IPS-NIHi11 (cell line): Measurements from ENCODE around the gene TNXB.
"Not testable (repeated sequence)": the region's sequence is repeated elsewhere in the genome, so short reads cannot be mapped to it uniquely, and the experiment has no call there.

ENCODE experiments used
- DNase-seq: peaks from one replicate; pipeline ENCODE4 v3.0.0; 2012; ENCODE audit warnings: mixed read lengths, low spot score

TNXB gene

DNA sequence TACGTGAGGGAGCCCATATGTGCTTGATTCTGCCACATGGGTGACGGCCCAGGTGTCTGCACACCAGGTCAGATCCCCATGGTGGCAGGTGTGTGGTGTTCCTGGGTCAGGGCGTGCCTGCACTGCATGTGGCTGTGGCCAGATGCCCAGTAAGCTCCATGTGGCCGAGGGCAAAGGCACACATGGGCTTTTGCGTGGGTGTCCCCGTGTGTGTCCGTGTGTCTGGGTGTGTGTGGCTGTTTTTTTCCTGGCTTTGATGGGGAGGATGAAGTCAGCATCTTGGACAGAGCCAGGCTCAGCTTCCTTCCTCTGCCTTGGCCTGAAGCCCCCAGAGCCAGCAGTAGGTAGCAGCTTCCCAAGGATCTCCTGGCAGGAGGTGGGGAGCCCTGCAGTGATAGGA is 1.5 kb upstream of the TNXB start:
- DNase-seq: no peak

DNA sequence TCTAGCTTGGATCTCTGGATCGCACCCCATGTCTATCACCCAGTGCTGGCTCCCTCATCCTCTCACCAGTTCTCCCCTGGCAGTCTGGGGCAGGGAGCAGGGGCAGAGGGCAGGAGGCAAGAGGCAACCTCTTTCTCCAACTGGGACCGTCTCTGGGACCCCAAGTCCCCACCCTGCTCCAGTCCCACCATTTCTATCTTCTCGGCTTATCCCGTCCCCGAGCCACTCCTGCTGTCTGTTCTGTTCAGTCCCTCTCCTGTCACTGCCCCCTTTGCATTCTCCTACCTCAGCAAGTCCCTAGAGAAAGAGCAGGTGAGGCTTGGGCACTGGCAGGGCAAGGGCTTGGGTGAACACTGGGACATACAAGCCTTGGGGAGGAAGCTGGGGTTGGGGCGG is 625 bp upstream of the TNXB start:
- DNase-seq: no peak

DNA sequence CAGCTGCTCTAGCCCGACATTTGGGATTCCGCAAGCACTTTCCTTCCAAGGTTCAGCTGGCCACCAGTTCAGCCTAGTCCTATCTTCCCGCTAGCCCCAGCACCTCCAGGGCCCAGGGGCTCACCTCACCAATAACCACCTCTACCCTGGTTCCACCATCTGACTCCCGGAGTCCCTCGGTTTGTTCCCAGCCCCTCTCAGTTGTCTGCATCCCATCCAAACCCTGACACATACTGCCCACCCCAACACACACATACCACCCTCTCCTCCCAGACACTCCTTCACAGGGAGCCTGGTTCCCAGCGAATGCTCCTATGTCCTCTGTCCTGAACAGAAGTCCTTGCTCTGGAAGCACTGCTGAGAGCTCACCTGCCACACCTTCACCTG is 418 bp downstream of the TNXB start:
- no peak for DNase-seq

DNA sequence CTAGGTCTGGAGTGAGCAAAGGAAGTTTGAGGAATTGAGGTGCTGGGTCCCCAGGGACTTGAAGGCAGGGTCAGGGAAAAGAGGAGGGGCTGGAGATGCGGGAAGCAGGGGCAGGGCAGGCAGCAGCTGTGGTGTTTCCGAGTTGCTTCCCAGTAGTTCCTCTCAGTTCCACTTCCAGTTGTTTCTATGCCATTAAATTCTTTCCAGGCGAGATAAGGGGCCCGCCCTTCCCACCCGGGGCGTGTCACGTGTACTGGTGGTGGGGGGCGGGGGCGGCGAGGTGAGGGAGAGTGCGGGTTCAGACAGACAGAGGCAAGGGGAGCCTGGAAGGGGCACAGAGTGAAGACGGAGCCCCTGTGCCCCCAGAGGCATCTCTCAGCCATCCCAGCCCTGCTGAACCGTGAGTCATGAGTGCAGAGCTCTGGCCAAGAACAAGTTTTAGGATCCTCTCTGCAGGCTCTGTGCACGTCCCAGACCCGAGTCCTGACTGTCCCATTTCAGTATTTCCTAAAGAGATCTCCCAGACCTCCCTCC is 977 bp downstream of the TNXB start:
- no peak for DNase-seq

DNA sequence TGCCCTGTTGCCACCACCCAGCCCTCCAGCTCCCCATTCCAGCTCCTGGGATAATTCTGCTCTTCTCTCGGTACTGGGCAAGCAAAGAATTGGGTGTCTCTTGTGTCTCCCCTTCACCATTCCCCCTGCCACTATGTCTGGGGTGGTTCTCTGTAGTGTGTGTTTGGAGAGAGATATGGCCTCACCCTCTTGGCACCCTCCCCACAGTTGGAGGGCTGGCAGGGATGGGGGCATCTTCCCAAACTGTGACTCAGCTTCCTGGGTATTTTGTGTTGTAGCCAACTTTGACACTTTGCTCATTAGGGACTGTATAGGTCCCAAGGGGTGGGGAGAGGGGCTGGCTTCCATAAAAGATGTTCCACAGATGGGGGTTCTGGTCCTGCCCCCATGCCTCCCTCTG is 1.7 kb downstream of the TNXB start:
- no peak for DNase-seq

DNA sequence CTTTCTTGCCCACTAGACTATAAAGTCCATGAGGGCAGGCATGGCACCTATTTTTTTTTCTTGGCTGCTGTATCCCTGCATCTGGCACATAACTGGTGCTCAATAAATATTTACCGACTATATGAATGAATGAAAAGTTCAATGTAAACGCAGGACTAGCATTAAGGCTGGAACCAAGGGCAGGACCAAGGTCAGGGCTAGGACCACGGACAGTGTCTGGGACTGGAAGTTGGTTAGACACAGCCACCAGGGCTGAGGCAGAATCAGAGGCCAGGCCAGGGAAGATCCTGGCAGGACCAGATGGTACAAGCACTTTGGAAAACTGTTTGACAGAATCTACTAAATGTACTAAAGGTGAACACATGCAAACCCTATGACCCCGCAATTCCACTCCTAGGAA is 3.7 kb downstream of the TNXB start:
- DNase-seq: no peak

DNA sequence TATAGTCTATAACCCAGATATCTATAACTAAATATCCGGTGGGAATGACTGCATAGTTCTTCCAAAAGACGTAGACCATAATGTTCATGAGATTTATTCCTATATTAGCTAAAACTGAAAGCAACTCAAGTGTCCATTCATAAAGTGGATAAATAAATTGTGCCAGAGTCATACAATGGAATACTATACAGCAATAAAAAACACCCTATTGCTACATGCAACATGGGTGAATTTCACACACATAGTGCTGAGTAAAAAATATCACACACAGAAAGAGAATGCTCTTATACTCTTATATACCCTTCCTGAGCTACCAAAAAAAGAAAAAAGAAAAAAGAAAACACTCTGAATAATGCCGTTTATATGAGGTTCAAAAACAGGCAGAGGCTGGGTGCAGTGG is 6.9 kb downstream of the TNXB start:
- DNase-seq: no peak

DNA sequence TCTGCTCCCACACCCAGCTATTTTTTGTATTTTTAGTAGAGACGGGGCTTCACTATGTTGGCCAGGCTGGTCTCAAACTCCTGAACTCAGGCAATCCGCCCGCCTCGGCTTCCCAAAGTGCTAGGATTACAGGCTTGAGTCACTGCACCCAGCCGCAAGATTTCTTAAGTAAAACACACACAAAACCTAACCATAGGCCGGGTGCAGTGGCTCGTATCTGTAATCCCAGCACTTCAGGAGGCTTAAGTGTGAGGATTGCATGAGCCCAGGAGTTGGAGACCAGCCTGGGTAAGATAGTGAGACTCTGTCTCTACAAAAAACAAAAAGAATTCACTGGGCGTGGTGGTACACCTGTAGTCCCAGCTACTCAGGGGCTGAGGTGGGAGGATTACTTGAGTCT is 8.9 kb downstream of the TNXB start:
- not testable (repeated sequence) for DNase-seq

DNA sequence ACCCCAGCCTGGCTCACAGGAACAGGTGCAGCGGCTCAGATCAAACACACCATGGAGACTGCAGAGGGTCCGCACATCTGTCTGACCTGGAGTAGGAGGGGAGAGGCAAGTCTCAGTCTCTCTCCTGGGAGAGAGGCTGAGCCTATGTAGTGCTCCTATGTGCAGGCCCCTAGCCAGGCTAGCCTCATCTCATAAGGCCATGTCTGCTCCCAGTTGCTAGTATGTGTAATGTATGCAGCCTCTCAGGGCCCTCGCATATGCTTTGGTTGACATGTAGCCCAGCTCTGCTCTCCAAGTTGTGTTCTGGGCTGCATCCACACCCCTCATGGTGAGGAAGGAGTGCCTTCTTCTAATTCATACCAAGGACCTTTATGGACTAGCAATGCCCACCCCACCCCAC is 11.8 kb downstream of the TNXB start:
- DNase-seq: no peak

DNA sequence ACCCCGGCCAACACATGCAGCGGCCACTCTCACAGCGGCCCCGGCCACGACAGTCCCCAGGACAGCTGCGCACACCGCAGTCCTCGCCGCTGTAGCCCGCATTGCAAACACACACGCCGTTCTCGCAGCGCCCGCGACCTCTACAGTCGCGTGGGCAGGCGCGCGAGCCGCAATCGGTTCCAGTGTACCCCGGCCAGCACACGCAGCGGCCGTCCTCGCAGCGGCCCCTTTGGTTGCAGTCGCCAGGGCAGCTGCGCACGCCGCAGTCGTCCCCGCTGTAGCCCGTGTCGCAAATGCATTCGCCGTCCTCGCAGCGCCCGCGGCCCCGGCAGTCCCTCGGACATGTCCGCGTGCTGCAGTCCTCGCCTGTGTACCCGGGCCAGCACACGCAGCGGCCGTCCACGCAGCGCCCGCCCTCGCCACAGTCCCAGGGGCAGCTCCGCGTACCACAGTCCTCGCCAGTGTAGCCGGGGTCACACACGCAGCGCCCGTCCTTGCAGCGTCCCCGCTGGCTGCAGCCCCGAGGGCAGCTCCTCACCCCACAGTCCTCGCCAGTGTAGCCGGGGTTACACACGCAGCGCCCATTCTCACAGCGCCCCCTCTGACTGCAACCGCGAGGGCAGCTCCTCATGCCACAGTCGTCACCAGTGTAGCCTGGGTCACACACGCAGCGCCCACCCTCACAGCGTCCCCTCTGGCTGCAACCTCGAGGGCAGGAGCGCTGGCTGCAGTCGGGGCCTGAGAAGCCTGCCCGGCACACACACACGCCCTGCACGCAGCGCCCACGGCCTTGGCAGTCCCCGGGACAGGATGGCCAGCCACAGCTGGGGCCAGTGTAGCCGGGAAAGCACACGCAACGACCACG is 12.5 kb downstream of the TNXB start:
- peak; percentile 70 for DNase-seq

DNA sequence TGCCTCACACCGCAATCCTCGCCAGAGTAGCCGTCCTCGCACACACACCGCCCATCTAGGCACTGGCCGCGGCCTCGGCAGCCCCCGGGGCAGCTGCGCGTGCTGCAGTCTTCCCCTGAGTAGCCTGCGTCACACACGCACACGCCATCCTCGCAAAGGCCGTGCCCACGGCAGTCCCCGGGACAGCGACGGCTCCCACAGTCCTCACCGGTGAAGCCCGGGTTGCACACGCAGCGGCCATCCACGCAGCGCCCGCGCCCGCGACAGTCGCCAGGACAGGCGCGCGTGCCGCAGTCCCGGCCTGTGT is 13.1 kb downstream of the TNXB start:
- no peak for DNase-seq

DNA sequence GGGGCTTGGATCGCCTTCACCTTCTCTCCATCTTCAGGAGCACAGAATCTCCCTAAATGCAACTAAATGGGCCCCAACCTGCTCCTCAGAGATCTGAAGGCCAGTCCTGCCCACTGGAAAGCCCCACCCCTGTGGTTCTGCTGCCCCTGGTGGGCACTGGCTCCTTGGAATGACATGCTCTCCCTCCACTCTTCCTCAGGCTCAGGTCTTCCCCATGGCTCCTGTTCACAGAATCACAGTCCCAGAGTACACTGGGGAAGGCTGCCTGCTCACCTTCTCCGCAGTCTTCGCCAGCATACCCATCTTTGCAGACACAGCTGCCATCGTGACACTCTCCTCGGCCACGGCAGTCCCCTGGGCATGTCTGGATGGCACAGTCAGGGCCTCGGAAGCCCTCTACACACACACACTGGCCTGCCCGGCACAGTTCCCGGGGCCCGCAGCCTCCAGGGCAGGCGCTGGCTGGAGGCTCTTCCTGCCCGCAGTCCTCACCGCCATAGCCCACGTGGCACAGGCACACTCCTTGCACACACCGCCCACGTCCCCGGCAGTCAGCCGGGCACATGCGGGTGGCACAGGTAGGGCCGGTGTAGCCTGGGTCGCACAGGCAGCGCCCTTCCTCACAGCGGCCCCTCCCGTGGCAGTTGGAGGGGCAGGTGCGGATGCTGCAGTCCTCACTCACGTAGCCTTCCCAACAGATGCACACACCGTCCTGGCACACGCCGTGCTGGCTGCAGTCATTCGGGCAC is 13.6 kb downstream of the TNXB start:
- peak; percentile 51 for DNase-seq

DNA sequence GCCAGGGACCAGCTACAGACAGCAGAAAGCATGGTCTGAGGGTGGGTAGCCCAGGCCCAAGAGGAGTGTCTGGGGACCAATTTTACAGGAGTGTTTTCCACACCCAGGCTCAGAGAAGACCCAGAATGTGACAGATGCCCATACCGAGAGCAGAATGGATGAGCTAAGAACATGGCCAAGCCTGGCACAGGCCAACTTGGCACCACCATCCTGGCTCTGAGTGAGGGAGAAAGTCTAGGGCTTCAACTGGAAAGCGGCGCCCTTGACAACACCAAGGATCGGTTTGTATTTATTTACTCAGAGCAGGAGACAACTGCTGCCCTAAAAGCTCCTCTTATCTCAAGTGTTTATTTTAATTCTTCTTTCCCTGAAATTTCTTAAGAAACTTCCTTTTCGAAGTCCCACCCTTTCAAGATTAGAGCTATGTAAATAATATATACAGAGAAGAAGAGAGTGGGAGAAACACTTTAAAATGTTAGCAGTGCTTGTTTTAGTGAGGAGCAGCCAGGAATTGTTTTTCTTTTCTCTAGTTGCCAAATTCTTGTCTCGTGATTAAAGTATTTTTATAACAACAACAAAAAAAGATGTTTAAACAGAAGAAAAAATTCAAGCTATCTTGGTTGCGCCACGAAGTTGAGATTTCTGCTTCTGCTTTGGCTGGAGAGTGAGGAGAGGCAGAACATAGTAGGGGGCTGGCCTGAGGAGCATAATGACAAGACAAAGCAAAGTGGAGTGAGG is 16.2 kb downstream of the TNXB start:
- no peak for DNase-seq

DNA sequence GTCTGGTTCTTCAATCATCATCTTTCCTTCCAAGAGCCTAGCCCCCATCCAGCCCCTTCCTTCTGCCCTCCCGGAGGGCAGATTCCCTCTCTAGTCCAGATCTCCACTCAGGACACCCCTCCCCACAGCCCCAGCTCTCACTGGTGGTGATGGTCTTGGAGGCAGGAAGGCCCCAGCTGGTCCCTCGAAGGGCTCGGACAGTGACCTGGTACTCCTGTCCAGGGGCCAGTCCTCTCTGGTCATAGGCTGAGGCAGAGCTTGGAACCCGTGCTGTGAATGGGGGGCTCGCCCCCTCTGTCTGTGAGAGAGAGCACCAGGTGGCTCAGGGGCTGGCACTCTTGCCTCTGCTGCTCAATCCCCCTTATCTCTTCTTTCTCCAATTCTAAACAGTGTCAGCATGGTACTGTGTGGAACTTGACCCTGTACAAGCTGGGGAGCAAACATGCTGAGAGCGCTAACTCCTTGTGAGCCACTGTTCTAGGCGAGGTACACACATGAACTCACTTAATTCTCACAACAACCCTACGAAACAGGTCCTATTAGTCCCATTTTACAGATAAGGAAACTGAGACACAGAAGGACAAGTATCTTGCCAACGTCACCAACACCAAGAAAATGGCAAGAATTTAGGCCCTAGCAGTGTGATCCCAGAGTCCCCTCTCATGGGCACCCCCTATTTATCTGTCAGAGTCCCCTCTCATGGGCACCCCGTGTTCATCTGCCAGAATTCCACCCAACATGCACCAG is 19.9 kb downstream of the TNXB start:
- DNase-seq: no peak

DNA sequence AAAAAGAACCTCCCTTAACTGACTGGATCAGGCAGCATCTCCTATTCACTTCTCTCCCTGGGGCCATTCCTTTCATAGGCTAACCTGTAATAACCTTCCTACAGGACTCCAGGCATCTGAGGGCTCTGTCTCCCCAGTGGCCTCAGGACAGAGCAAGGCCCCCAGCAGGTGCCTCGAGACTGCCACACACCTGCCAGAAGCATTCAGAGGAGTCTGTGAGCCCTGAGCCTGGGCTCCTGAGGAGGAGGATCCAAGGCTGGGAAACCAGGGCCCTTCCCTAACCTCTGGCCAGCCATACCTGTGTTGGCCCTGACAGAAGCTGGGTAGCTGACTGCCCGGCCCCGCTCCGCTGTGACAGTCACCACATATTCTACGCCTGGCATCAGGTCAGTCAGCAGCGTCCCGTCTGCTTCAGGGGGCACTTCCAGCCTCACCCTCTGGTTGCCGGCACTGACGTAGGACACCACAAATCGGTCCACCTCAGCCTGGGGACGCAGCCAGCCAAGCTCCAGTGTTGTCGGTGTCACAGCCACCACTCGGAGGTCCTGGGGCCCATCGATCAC is 20.6 kb downstream of the TNXB start:
- no peak for DNase-seq

DNA sequence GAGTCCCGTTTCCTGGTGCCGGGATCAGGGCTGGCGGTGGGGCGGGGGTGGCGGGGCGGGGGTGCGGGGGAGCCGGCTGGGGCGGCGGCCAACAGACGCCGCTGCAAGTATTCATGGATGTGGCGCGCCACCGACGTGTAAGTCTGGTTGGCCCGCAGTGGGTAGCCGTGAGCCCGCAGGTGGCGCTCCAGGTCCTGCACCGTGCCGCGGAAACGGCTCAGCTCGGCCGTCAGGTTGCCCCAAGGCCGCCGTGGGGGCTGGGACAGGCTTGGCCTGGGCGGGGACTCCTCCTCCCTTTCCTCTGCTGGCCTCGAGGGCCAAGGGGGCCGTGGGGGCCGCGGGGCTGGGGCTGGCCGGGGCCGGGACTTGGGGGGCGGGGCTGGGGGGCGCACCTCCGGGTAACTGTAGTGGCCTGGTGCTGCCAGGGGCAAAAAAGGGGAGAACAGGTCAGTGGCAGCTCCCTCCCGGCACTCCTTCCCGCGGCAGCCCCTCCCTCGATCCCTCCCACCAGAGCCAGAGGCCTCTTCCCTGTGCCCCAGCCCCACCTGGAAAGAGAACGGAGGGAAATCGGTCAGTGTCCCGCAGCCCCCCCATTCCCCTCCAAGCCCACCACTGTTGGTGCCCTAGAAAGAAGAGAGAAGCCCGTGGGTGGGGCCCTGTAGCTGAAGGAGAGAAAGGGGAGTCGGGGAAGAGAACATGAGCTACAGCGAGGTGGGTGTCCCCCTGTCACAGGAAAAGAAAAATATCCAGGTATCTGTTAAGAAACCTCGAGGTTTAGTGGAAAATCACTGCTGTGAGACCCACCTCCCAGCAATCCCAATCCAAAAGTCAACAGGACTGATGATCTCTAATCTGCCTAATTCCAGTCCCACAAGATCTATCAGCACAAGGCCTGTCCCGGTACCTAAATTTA is 21.3 kb downstream of the TNXB start:
- DNase-seq: peak; percentile 91

DNA sequence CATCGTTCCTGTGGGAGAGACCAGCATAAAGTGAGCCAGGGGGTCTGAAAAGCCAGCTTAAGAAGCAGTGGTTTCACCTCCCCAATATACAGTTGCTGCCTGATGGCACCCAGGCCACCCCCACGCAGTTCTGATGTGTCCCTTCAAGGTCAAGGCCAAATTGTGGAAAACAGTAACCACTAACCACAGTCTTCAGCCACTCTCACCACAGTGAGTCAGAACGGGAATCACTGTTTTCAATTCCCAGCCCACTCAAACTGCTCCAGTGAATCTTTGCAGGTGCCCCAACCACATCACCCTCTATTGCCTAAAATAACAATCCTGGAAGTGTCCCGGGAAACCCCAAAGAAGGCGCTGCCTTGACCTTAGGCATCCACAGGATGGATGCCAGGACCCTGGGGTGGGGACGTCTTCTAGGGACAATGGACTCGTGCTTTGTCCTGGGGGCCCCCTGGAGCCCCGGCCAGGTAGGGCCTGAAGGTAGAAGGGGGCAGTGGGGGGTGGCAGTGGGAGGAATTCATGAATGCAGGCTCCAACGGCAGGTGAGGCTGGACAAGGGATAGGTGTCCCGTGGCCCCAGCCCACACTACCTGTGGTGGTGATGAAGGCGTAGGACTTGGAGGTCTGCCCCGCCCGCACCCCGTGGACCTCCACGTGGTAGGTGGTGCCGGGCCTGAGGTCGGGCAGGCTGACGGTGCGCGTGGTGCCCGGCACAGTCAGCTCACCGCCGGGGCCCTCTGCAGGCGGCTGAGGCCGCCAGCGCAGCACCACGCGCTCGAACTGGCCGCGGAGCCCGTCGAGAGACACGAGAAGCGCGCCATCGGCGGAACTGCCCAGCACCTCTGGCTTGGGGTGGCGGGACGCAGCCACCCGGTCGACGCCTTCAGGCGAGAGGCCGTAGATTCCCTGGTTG is 22.2 kb downstream of the TNXB start:
- DNase-seq: peak; percentile 75

DNA sequence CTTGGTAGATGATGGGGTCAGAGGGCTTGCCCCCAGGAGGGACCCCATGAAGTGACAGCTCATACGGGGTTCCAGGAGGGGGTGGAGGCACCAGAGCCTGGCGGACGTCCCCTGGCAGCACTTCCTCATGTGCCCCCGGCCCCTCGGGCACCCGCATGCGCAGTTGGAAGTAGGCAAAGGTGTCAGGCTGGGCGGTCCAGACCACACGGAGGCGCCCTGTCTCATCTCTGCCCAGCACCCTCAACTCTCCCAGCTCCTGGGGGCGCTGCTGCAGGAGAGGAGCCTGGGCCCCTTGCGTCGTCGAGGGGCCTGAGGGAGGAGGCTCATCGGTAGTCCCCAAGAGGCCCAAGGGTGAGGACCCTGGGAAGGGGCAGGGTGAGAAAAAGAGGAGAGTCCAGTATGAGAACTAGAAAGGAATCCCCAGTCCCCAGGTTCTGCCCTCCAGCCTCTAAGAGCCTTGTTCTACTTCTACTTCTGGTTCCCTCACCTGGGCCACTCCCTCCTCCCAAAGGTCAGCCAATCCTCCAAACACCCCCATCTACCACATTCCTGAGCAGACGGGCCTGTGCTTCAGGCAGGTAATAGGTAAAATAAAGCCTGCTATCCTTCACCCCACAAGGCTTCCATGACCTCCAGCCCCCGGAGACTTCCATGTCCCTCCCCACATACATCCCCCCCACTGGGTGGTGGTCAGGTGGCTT is 23.2 kb downstream of the TNXB start:
- no peak for DNase-seq

DNA sequence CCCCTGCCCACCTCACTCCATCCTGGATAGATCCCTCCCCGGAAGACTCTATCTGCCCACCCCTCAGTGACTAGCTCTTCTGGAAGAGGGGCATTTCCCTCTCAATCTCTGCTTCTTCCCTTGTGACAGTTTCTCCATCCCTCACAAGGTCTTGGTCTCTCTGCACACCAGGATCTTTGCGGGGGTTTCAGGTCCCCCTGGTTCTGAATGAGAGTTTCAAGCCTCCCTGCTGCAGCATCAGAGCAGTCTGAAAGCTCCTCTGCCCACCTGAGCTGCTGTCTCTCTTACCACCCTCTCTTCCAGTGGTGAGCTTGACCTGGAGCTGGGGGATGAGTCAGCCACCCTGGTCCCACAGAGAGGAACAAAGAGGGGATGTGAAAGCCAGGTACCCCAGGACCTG is 24.4 kb downstream of the TNXB start:
- DNase-seq: no peak
